ENCODE results near the gene UHRF1. TPM values are rescaled to one million over a fixed set of nuclear protein-coding genes. Genes with fewer than 3 reads are reported as not detected.
A peak's percentile ranks its signal among the peaks of the same experiment; 100 is the strongest.

The UHRF1 gene
- total RNA-seq (2012; rRNA removed) (57.4 and 70.3 TPM in 2 replicates), polyA plus RNA-seq (2012; rRNA removed) (47.4 and 49.2 TPM in 2 replicates), Bru-seq, nascent RNA (percentile 59 among the genes with signal in this experiment), BruChase-seq, experiment 1, labeled RNA remaining after a 6-hour chase (percentile 63 among the genes with signal in this experiment), BruChase-seq, experiment 2, labeled RNA remaining after a 2-hour chase (percentile 55 among the genes with signal in this experiment)
- polyA plus RNA-seq (2012; cell fraction: cytosol; rRNA removed), result 32.5 and 35.1 TPM in 2 replicates
- polyA plus RNA-seq (2012; cell fraction: nucleus; rRNA removed; ENCODE audit: low replicate concordance), result 42.0 and 73.3 TPM in 2 replicates
- long read RNA-seq, transcript UHRF1-205 (17 exons, 3,965 nt), result minor isoform, 9 of 61 reads
- long read RNA-seq, transcript UHRF1-203 (17 exons, 2,651 nt), result major isoform, 24 of 61 reads
- long read RNA-seq, transcript UHRF1-206 (16 exons, 3,230 nt), result minor isoform, 6 of 61 reads
- long read RNA-seq, partial matches to known transcripts, result 12 of 61 reads
- long read RNA-seq, other reads (novel, unspliced or antisense), result 10 of 61 reads

DNA sequence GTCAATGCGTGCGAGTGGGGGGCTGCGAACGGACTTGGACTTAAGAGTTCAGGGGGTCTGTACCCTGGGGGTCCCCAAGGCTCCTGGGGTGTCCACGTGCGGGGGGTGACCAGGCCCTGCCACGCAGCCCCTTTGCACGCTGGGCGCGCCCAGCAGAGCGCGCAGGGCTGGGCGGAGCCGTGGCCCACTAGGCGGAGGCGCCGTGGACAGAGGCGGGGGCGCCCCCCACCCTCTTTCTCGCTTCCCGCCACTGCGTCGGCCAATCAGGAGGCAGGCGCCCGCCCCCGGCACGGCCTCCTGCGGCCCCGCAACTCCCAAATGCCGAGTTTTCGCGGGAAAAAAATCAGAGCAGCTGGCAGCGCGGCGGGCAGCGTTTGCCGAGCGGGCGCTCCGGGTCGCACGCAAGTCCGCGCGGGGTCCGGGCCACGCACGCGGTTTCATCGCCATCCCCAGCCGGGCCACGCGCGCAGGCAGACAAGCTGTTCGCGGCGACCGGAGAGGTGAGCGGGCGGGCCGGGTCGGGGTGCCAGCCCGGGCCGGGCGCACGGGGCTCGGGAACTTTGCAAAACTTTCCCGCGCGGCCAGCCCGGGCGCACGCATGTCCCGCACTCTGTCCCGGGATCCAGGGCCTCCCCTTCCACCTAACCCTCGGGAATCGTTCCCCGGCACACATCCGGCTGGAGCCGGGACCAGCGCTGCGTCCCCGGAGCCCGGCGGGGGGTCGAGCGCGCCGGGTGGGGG is at the start of gene UHRF1:
TSS of gene UHRF1 (plus strand) at position 346 of the 741 bp plus-strand sequence. CDS start 1,385 bp downstream, outside the sequence.
- 2% methylated on average over 21 of the region's 89 CpGs; no CpG with 5 or more reads in 1 of the 2 experiments for WGBS, 2 experiments (ENCODE audit: extremely low coverage in 2 of 2, insufficient read length in 1 of 2)
- H2BK20ac ChIP-seq (ENCODE audit: low read depth, low read length), result peak within 1 kb of the TSS; percentile 82; the same call in 1 of the 2 replicates
- ChIA-PET CTCF (no interaction called here), POLR2A (ENCODE audit: unreplicated experiment) (interaction anchor here (0.6 kb wide), 2 partner anchors 42 to 121 kb away, joined by 7 read pairs; no protein-coding TSS in a partner anchor)
- no TSS peak for BruUV-seq (replicated peaks)
- peaks cover 0 to 35% of the 10 kb centered on the region in 2 experiments; a peak in 2 of 4 replicates for H3K79me1 ChIP-seq (ENCODE audit: low read depth in 1 of 2, low read length in 2 of 2)
- TF ChIP-seq POLR2A (IDR thresholded peaks at IDR 0.05; ENCODE audit: low read depth, low read length) (peak; percentile 62), RAD21 (IDR thresholded peaks at IDR 0.05; ENCODE audit: low read length) (no peak), RCOR1 (IDR thresholded peaks at IDR 0.05; ENCODE audit: insufficient replicate concordance, low read length) (no peak)
- H4K5ac ChIP-seq (ENCODE audit: low read depth, low read length), result no peak within 1 kb of the TSS
- peaks cover 8% of the 10 kb centered on the region for H4K20me1 ChIP-seq (ENCODE audit: insufficient read depth, low read length)
- H3K18ac ChIP-seq (ENCODE audit: low read depth, low read length), result no peak within 1 kb of the TSS
- H2AFZ ChIP-seq (replicated peaks; ENCODE audit: low read length, poor library complexity), result peak within 1 kb of the TSS; percentile 96
- peaks cover 22% of the 10 kb centered on the region for H3K4me1 ChIP-seq (ENCODE audit: control insufficient read depth, insufficient read depth, low read length)
- H3K27me3 ChIP-seq (ENCODE audit: control insufficient read depth, insufficient read depth, low read length), result no peaks in the 10 kb centered on the region
- H2AK5ac ChIP-seq (ENCODE audit: low read depth, low read length), result peak within 1 kb of the TSS; percentile 95
- peak within 1 kb of the TSS; percentile 91 for H3K27ac ChIP-seq (ENCODE audit: insufficient read depth, low read length)
- dilution Hi-C loops (cut with HindIII; ENCODE audit: low sequenced_read_pairs, unreplicated experiment), result no loop called here
- peak within 1 kb of the TSS; percentile 87 for H3K4me3 ChIP-seq (ENCODE audit: insufficient read depth, low read depth, low read length)
- peak within 1 kb of the TSS; percentile 92 for H4K91ac ChIP-seq (ENCODE audit: insufficient read depth, low read depth, low read length)
- in situ Hi-C loops (cut with MboI; ENCODE audit: low sequenced_read_pairs), result no loop called here
- intact Hi-C loops (cut with micrococcal nuclease), result no loop called here
- peak within 1 kb of the TSS; percentile 85 for H3K9ac ChIP-seq (ENCODE audit: low read depth, low read length)
- peak within 1 kb of the TSS; percentile 93 for H2BK5ac ChIP-seq (ENCODE audit: low read depth, low read length, poor library complexity, severe bottlenecking)
- peak within 1 kb of the TSS; percentile 98 for H2AK9ac ChIP-seq (replicated peaks; ENCODE audit: low read depth, low read length, poor library complexity)
- H3K4me2 ChIP-seq (ENCODE audit: low read depth, low read length), result peak within 1 kb of the TSS; percentile 67
- H3K9me3 ChIP-seq (ENCODE audit: control insufficient read depth, insufficient read depth, low read length), result no peaks in the 10 kb centered on the region
- H2BK15ac ChIP-seq (ENCODE audit: low read depth, low read length), result peak within 1 kb of the TSS; percentile 75; the same call in 2 of the 3 replicates
- H4K8ac ChIP-seq (ENCODE audit: low read depth in 2 of 2, low read length in 2 of 2), result peak within 1 kb of the TSS; percentile 82 to 96; a peak in 3 of 4 replicates
- peak within 1 kb of the TSS; percentile 90 for H3K14ac ChIP-seq (replicated peaks; ENCODE audit: low read depth, low read length)
- H3K36me3 ChIP-seq (ENCODE audit: control insufficient read depth, insufficient read depth, low read length), result no peaks in the 10 kb centered on the region; the same call in 1 of the 2 replicates
- H2BK120ac ChIP-seq (ENCODE audit: low read depth, low read length), result peak within 1 kb of the TSS; percentile 94
- H3K4ac ChIP-seq (ENCODE audit: low read depth, low read length), result peak within 1 kb of the TSS; percentile 98
- peaks cover 4% of the 10 kb centered on the region; the same call in 1 of the 2 replicates for H3K9me1 ChIP-seq (ENCODE audit: insufficient read depth, low read length)
- no peak for DNase-seq
- peak within 1 kb of the TSS; percentile 94 for H3K56ac ChIP-seq (ENCODE audit: extremely low read depth, insufficient read depth, low read length)
- no peak; the same call in 1 of the 2 replicates for ATAC-seq (ENCODE audit: low read depth)
- H3K23ac ChIP-seq (ENCODE audit: low read depth, low read length), result peak within 1 kb of the TSS; percentile 99
